H9 (cell line): Measurements from ENCODE around the gene SH3RF3. TPM values are rescaled to one million over a fixed set of nuclear protein-coding genes. Genes with fewer than 3 reads are reported as not detected.

Experiments
- DNase-seq: peaks from one replicate; pipeline ENCODE4 v3.0.0-alpha.2; 2017
- H2AFZ ChIP-seq: one replicate; pipeline ENCODE4 v1.6.1; 2013; ENCODE audit warnings: mild to moderate bottlenecking, low read length, control low read depth, moderate library complexity
- H2AK5ac ChIP-seq: 2 replicates; pipeline ENCODE4 v1.6.1; 2013; ENCODE audit warnings: low read length, control low read depth, mixed read lengths; ENCODE audit not compliant: insufficient read length
- H2BK120ac ChIP-seq: one replicate; pipeline ENCODE4 v1.6.1; 2013; ENCODE audit warnings: low read depth, mild to moderate bottlenecking, low read length, control low read depth, inconsistent platforms; ENCODE audit not compliant: poor library complexity, severe bottlenecking
- H2BK12ac ChIP-seq: 2 replicates; pipeline ENCODE4 v1.6.1; 2013; ENCODE audit warnings: low read length, control low read depth, mixed read lengths, low read depth; ENCODE audit not compliant: insufficient read length
- H2BK15ac ChIP-seq: 2 replicates; pipeline ENCODE4 v1.6.1; 2013; ENCODE audit warnings: low read depth, low read length, control low read depth
- H2BK20ac ChIP-seq: one replicate; pipeline ENCODE4 v1.6.1; 2013; ENCODE audit warnings: low read depth, mild to moderate bottlenecking, low read length, control low read depth, inconsistent platforms; ENCODE audit not compliant: poor library complexity, severe bottlenecking
- H2BK5ac ChIP-seq: 2 replicates; pipeline ENCODE4 v1.6.1; 2013; ENCODE audit warnings: low read length, control low read depth, mixed read lengths; ENCODE audit not compliant: insufficient read length
- H3K14ac ChIP-seq: 2 replicates; pipeline ENCODE4 v1.6.1; 2013; ENCODE audit warnings: low read length, control low read depth; ENCODE audit not compliant: insufficient read depth
- H3K18ac ChIP-seq: 2 replicates; pipeline ENCODE4 v1.6.1; 2013; ENCODE audit warnings: low read depth, mild to moderate bottlenecking, mixed read lengths, low read length, control low read depth; ENCODE audit not compliant: insufficient read length
- H3K23ac ChIP-seq: 2 replicates; pipeline ENCODE4 v1.6.1; 2013; ENCODE audit warnings: low read length, control low read depth, mixed read lengths, low read depth; ENCODE audit not compliant: insufficient read length
- H3K23me2 ChIP-seq: 2 replicates; pipeline ENCODE4 v1.6.1; 2013; ENCODE audit warnings: low read depth, mild to moderate bottlenecking, mixed read lengths, low read length, control low read depth; ENCODE audit not compliant: insufficient read length, poor library complexity, severe bottlenecking
- H3K27ac ChIP-seq: 2 replicates; pipeline ENCODE4 v1.5.1; 2013; ENCODE audit warnings: low read length, control low read depth, mixed read lengths, low read depth; ENCODE audit not compliant: insufficient read length
- H3K27me3 ChIP-seq: 2 replicates; pipeline ENCODE4 v1.6.1; 2013; ENCODE audit warnings: low read length, control low read depth, inconsistent platforms; ENCODE audit not compliant: insufficient read depth
- H3K4ac ChIP-seq: 2 replicates; pipeline ENCODE4 v1.6.1; 2013; ENCODE audit warnings: low read depth, mild to moderate bottlenecking, control low read depth, inconsistent platforms, low read length, moderate library complexity
- H3K4me1 ChIP-seq: 2 replicates; pipeline ENCODE4 v1.6.1; 2013; ENCODE audit warnings: low read length, control low read depth, inconsistent platforms; ENCODE audit not compliant: insufficient read depth
- H3K4me2 ChIP-seq: 2 replicates; pipeline ENCODE4 v1.6.1; 2013; ENCODE audit warnings: low read length, control low read depth, mixed read lengths; ENCODE audit not compliant: insufficient read length, insufficient read depth
- H3K56ac ChIP-seq: 2 replicates; pipeline ENCODE4 v1.6.1; 2013; ENCODE audit warnings: low read depth, mild to moderate bottlenecking, mixed read lengths, low read length, control low read depth; ENCODE audit not compliant: insufficient read length
- H3K79me1 ChIP-seq: 2 replicates; pipeline ENCODE4 v1.6.1; 2013; ENCODE audit warnings: low read depth, mild to moderate bottlenecking, moderate library complexity, low read length, control low read depth, inconsistent platforms; ENCODE audit not compliant: insufficient read depth, poor library complexity, severe bottlenecking
- H3K79me2 ChIP-seq: 2 replicates; pipeline ENCODE4 v1.6.1; 2013; ENCODE audit warnings: low read length, control low read depth, inconsistent platforms; ENCODE audit not compliant: insufficient read depth
- H3K9ac ChIP-seq: 2 replicates; pipeline ENCODE4 v1.6.1; 2013; ENCODE audit warnings: low read length, control low read depth, mixed read lengths; ENCODE audit not compliant: insufficient read length; ENCODE audit errors: extremely low read depth
- H3K9me3 ChIP-seq: one replicate; pipeline ENCODE4 v1.6.1; 2013; ENCODE audit warnings: low read depth, low read length, inconsistent platforms; ENCODE audit not compliant: control insufficient read depth
- H3T11ph ChIP-seq: one replicate; pipeline ENCODE4 v1.6.1; 2013; ENCODE audit warnings: mild to moderate bottlenecking, low read length, control low read depth, inconsistent platforms
- H4K20me1 ChIP-seq: one replicate; pipeline ENCODE4 v1.6.1; 2013; ENCODE audit not compliant: control insufficient read depth, insufficient read length, insufficient read depth
- H4K5ac ChIP-seq: 2 replicates; pipeline ENCODE4 v1.6.1; 2013; ENCODE audit warnings: low read depth, mild to moderate bottlenecking, mixed read lengths, low read length, control low read depth; ENCODE audit not compliant: insufficient read length
- H4K8ac ChIP-seq: replicated peaks from 2 replicates; pipeline ENCODE4 v1.6.1; 2013; ENCODE audit warnings: low read length, control low read depth, mixed read lengths, low read depth; ENCODE audit not compliant: insufficient read length
- H4K91ac ChIP-seq: 2 replicates; pipeline ENCODE4 v1.6.1; 2013; ENCODE audit warnings: low read depth, mild to moderate bottlenecking, moderate library complexity, mixed read lengths, low read length, control low read depth; ENCODE audit not compliant: insufficient read length
- H3K27ac Mint-ChIP-seq, 3 experiments: 2 replicates in 2 of 3; 3 replicates in 1 of 3; pipeline ENCODE4 v1.8.0; 2020 to 2021; ENCODE audit warnings: mixed read lengths in 3 of 3, mild to moderate bottlenecking in 1 of 3, moderate library complexity in 1 of 3
- H3K27me3 Mint-ChIP-seq: 2 replicates; pipeline ENCODE4 v1.8.0; 2021; ENCODE audit warnings: low read depth, mild to moderate bottlenecking, moderate library complexity, mixed read lengths
- H3K36me3 Mint-ChIP-seq, 3 experiments: 2 replicates in 2 of 3; 3 replicates in 1 of 3; pipeline ENCODE4 v1.8.0; 2020 to 2021; ENCODE audit warnings: low read depth in 3 of 3, mixed read lengths in 3 of 3; ENCODE audit not compliant: insufficient read depth in 1 of 3
- H3K4me1 Mint-ChIP-seq, 2 experiments: 2 replicates each; pipeline ENCODE4 v1.8.0; 2020; ENCODE audit warnings: mixed read lengths in 2 of 2
- H3K4me3 Mint-ChIP-seq, 2 experiments: 2 replicates in 1 of 2; 3 replicates in 1 of 2; pipeline ENCODE4 v1.8.0; 2020 to 2021; ENCODE audit warnings: mild to moderate bottlenecking in 2 of 2, mixed read lengths in 2 of 2, moderate library complexity in 1 of 2
- H3K9me3 Mint-ChIP-seq, 2 experiments: 2 replicates in 1 of 2; 3 replicates in 1 of 2; pipeline ENCODE4 v1.8.0; 2020; ENCODE audit warnings: mild to moderate bottlenecking in 2 of 2, mixed read lengths in 2 of 2, moderate library complexity in 1 of 2
- WGBS: extraction: QIAGEN DNeasy Blood & Tissue Kit; methylation state at CpG from one replicate; pipeline ENCODE4 v1.1.7; 2013; ENCODE audit warnings: missing lambda C conversion rate, low lambda C conversion rate, mixed read lengths; ENCODE audit not compliant: insufficient read length; ENCODE audit errors: extremely low coverage; 5-methylcytosine and 5-hydroxymethylcytosine counted together
- total RNA-seq: library from RNA; stranded (reverse); gene quantifications from 2 replicates; pipeline ENCODE4 v1.2.1, GENCODE V29; 2021
- TF ChIP-seq, protein P1 (sequence below): fragments of 200-600 bp; sonication (generic); conservative IDR thresholded peaks from 3 replicates; pipeline ENCODE4 v1.8.0; 2021; ENCODE audit warnings: antibody characterized with exemption, mild to moderate bottlenecking

The SH3RF3 gene
- total RNA-seq, 1 experiment from 2014 or later: 0.46 TPM

DNA sequence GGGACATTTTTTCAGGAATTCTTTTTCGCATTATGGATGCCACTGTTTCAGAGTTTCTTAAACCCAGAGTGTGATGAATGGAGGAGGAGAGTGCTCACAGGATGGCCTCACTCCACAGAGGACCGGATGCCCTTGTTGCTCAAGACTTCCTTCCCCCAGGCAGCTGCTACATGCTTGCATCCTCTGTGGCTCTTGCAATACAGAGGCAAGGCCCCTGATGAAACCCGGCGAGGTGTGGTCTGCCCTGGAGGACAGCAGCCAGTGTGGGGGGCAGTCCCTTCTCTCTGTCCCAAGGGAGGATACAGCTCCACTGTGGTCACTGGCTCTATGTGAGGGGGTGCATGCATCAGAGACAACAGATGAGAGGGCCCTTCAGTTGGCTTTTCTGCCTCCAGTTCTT is 109.6 kb downstream of the SH3RF3 start:
- H3K4me1 Mint-ChIP-seq: peaks cover 0 to 3% of the 10 kb centered on the region in 2 experiments; a peak in 2 of 4 replicates

More for the DNA sequence above, 109.6 kb downstream of the SH3RF3 start:
- H3K9me3 Mint-ChIP-seq: peaks cover 0 to 3% of the 10 kb centered on the region in 2 experiments; a peak in 2 of 5 replicates
- TF ChIP-seq, protein P1, sequence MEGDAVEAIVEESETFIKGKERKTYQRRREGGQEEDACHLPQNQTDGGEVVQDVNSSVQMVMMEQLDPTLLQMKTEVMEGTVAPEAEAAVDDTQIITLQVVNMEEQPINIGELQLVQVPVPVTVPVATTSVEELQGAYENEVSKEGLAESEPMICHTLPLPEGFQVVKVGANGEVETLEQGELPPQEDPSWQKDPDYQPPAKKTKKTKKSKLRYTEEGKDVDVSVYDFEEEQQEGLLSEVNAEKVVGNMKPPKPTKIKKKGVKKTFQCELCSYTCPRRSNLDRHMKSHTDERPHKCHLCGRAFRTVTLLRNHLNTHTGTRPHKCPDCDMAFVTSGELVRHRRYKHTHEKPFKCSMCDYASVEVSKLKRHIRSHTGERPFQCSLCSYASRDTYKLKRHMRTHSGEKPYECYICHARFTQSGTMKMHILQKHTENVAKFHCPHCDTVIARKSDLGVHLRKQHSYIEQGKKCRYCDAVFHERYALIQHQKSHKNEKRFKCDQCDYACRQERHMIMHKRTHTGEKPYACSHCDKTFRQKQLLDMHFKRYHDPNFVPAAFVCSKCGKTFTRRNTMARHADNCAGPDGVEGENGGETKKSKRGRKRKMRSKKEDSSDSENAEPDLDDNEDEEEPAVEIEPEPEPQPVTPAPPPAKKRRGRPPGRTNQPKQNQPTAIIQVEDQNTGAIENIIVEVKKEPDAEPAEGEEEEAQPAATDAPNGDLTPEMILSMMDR: no peak
- H2BK5ac ChIP-seq: no peak overlapping the region
- no peak overlapping the region for H3K4ac ChIP-seq
- no peak overlapping the region for H2BK20ac ChIP-seq
- H3K36me3 Mint-ChIP-seq: peaks cover 0 to 4% (median 0%) of the 10 kb centered on the region in 3 experiments; a peak in 2 of 7 replicates
- no peak overlapping the region for H3K27ac ChIP-seq
- DNase-seq: no peak
- H3K23me2 ChIP-seq: no peaks in the 10 kb centered on the region
- H4K8ac ChIP-seq: no peak overlapping the region
- H4K91ac ChIP-seq: no peak overlapping the region
- no peak overlapping the region for H4K5ac ChIP-seq
- H2BK12ac ChIP-seq: no peak overlapping the region
- H3K4me2 ChIP-seq: no peak overlapping the region
- H3K27me3 Mint-ChIP-seq: peaks cover 2% of the 10 kb centered on the region
- H3K14ac ChIP-seq: no peak overlapping the region
- H3K4me1 ChIP-seq: no peaks in the 10 kb centered on the region; the same call in 1 of the 2 replicates
- no peak overlapping the region for H3K9ac ChIP-seq
- H3K9me3 ChIP-seq: no peaks in the 10 kb centered on the region
- no peak overlapping the region for H3K23ac ChIP-seq
- H3K79me1 ChIP-seq: no peaks in the 10 kb centered on the region
- H3K79me2 ChIP-seq: no peaks in the 10 kb centered on the region
- no peak overlapping the region for H2BK15ac ChIP-seq
- H3K27me3 ChIP-seq: no peaks in the 10 kb centered on the region
- no peak overlapping the region for H3K56ac ChIP-seq
- no peak overlapping the region for H3K18ac ChIP-seq
- H2AFZ ChIP-seq: no peak overlapping the region
- H3T11ph ChIP-seq: no peak overlapping the region
- no peak overlapping the region for H2AK5ac ChIP-seq
- WGBS: no CpG with 5 or more reads among the region's 4 CpGs
- no peaks in the 10 kb centered on the region for H4K20me1 ChIP-seq
- H3K27ac Mint-ChIP-seq: no peak overlapping the region
- no peak overlapping the region for H3K4me3 Mint-ChIP-seq
- no peak overlapping the region for H2BK120ac ChIP-seq
